T-cell (primary cell): Measurements from ENCODE around the gene AREL1. TPM values are rescaled to one million over a fixed set of nuclear protein-coding genes. Genes with fewer than 3 reads are reported as not detected.

Source experiments
- ATAC-seq, 4 experiments: fragments of 200-7000 bp in 3 of 4; fragments of 150-1000 bp in 1 of 4; cut with Tn5 transposase; replicated peaks in 1 of 4; 1 replicate in 3 of 4; 2 replicates in 1 of 4; pipeline ENCODE4 v1.10.0; 2021; ENCODE audit warnings: moderate library complexity in 3 of 4, mild to moderate bottlenecking in 2 of 4, moderate number of reproducible peaks in 1 of 4
- CTCF ChIA-PET, 2 donors: fragments of 300-600 bp; sonication (Branson Sonifier 250); formaldehyde crosslinking; loops; one replicate each; lab custom pipeline; 2022; ENCODE audit warnings: antibody characterized with exemption in 2 of 2; lab: Charles Lee
- POLR2A ChIA-PET, 2 donors: fragments of 300-600 bp; sonication (Branson Sonifier 250); formaldehyde crosslinking; loops; one replicate each; lab custom pipeline; 2022; ENCODE audit warnings: antibody characterized with exemption in 2 of 2; lab: Charles Lee
- DNase-seq, 35 experiments: peaks; one replicate each; pipeline versions ENCODE4 v3.0.0 to v3.0.0-alpha.2; 2013 to 2023
- H3K27ac ChIP-seq: one replicate; pipeline ENCODE4 v1.5.1; 2013; ENCODE audit warnings: low read length
- H3K27me3 ChIP-seq, 2 experiments: replicated peaks in 1 of 2; 1 replicate in 1 of 2; 2 replicates in 1 of 2; pipeline versions ENCODE4 v1.6.1 to v1.7.0; 2013; ENCODE audit warnings: low read length in 1 of 2, mixed read lengths in 1 of 2; ENCODE audit not compliant: control insufficient read depth in 2 of 2, insufficient read depth in 2 of 2; ENCODE audit errors: extremely low read depth in 1 of 2
- H3K36me3 ChIP-seq, 2 donors: 1 replicate in 1 of 2; 2 replicates in 1 of 2; pipeline versions ENCODE4 v1.6.1 to v1.7.0; 2013; ENCODE audit warnings: low read length in 1 of 2; ENCODE audit not compliant: control insufficient read depth in 2 of 2, insufficient read depth in 1 of 2; ENCODE audit errors: extremely low read depth in 1 of 2
- H3K4me1 ChIP-seq, 2 experiments: 1 replicate in 1 of 2; 2 replicates in 1 of 2; pipeline versions ENCODE4 v1.6.1 to v1.7.0; 2013; ENCODE audit warnings: low read length in 2 of 2, mixed read lengths in 1 of 2; ENCODE audit not compliant: insufficient read depth in 2 of 2, control insufficient read depth in 1 of 2; ENCODE audit errors: extremely low read depth in 1 of 2
- H3K4me3 ChIP-seq, 2 donors: 1 replicate in 1 of 2; 2 replicates in 1 of 2; pipeline versions ENCODE4 v1.5.1 to v1.7.0; 2013; ENCODE audit warnings: mild to moderate bottlenecking in 2 of 2, low read length in 1 of 2, moderate library complexity in 1 of 2; ENCODE audit not compliant: control insufficient read depth in 1 of 2; ENCODE audit errors: extremely low read depth in 1 of 2
- H3K9me3 ChIP-seq: 2 replicates; pipeline ENCODE4 v1.7.0; 2013
- H3K27ac Mint-ChIP-seq, 2 donors: one replicate each; pipeline ENCODE4 v1.8.0; 2020 to 2021; ENCODE audit warnings: mild to moderate bottlenecking in 2 of 2, mixed read lengths in 2 of 2
- H3K27me3 Mint-ChIP-seq, 2 donors: one replicate each; pipeline ENCODE4 v1.8.0; 2021 to 2022; ENCODE audit warnings: mixed read lengths in 2 of 2
- H3K36me3 Mint-ChIP-seq: one replicate; pipeline ENCODE4 v1.8.0; 2021; ENCODE audit warnings: mixed read lengths
- H3K4me1 Mint-ChIP-seq, 3 donors: one replicate each; pipeline ENCODE4 v1.8.0; 2020 to 2022; ENCODE audit warnings: mixed read lengths in 3 of 3, mild to moderate bottlenecking in 1 of 3
- H3K4me3 Mint-ChIP-seq, 3 donors: one replicate each; pipeline ENCODE4 v1.8.0; 2020 to 2022; ENCODE audit warnings: mild to moderate bottlenecking in 3 of 3, mixed read lengths in 3 of 3, moderate library complexity in 3 of 3
- H3K9me3 Mint-ChIP-seq, 3 donors: one replicate each; pipeline ENCODE4 v1.8.0; 2020 to 2022; ENCODE audit warnings: mixed read lengths in 3 of 3
- WGBS: methylation state at CpG from one replicate; pipeline ENCODE4 v1.1.5; 2013; ENCODE audit warnings: missing lambda C conversion rate; ENCODE audit not compliant: insufficient coverage; 5-methylcytosine and 5-hydroxymethylcytosine counted together
- total RNA-seq, 35 experiments: library from RNA in 6 of 35; stranded (reverse) in 6 of 35; fragments of 120-200 nt in 1 of 35; gene quantifications; one replicate each; pipeline versions ENCODE4 v1.2.1 to v1.2.4 and lab custom pipeline; 2013 to 2026

AREL1 gene
- total RNA-seq, 5 donors from 2014 or later (not counting 1 experiment from before 2014, with no cell fraction given) = 38.7 to 46.2 (median 42.3) TPM

DNA sequence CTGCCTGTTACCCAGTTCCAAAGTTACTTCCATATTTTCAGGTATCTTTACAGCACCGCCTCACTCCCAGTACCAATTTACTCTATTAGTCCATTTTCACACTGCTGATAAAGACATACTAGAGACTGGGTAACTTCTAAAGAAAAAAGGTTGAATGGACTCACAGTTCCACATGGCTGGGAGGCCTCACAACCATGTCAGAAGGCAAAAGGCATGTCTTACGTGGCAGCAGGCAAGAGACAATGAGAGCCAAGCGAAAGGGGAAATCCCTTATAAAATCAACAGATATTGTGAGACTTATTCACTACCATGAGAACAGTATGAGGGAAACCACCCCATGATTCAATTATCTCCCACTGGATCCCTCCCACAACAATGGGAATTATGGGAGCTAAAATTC is 9.8 kb downstream of the AREL1 start:
- Histone ChIP-seq H3K27ac (no peak overlapping the region), H3K9me3 (no peaks in the 10 kb centered on the region), H3K4me3 (no peak overlapping the region), H3K27me3 (no peaks in the 10 kb centered on the region), H3K36me3 (peaks cover 0 to 5% of the 10 kb centered on the region in 2 donors), H3K4me1 (no peaks in the 10 kb centered on the region)
- DNase-seq = no peak
- Mint-ChIP-seq H3K27me3 (no peaks in the 10 kb centered on the region), H3K27ac (no peak overlapping the region), H3K36me3 (peaks cover 40% of the 10 kb centered on the region), H3K4me1 (peaks cover 19 to 47% (median 44%) of the 10 kb centered on the region in 3 donors), H3K9me3 (peaks cover 5 to 6% (median 6%) of the 10 kb centered on the region in 3 donors), H3K4me3 (no peak overlapping the region)
- ATAC-seq = no peak
- ChIA-PET POLR2A (no interaction called here), CTCF (no interaction called here)
- no CpG with 5 or more reads among the region's 3 CpGs for WGBS

DNA sequence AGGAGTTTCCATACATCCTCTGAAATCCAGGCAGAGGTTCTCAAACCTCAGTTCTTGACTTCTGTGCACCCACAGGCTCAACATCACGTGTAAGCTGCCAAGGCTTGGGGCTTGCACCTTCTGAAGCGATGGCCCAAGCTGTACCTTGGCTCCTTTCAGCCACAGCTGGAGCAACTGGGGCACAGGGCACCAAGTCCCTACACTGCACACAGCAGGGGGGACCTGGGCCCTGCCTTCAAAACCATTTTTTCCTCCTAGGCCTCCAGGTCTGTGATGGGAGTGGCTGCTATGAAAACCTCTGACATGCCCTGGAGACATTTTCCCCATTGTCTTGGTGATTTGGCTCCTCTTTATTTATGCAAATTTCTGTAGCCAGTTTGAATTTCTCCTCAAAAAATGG is 10.6 kb downstream of the AREL1 start:
- H3K4me1 Mint-ChIP-seq = peaks cover 23 to 48% (median 45%) of the 10 kb centered on the region in 3 donors
- ChIA-PET POLR2A (no interaction called here), CTCF (no interaction called here)
- Histone ChIP-seq H3K27me3 (no peaks in the 10 kb centered on the region), H3K9me3 (no peaks in the 10 kb centered on the region), H3K36me3 (peaks cover 0 to 10% of the 10 kb centered on the region in 2 donors), H3K4me3 (no peak overlapping the region), H3K4me1 (no peaks in the 10 kb centered on the region), H3K27ac (no peak overlapping the region)
- 96% methylated on average over 2 of the region's 2 CpGs for WGBS
- ATAC-seq = no peak
- peaks cover 5 to 6% (median 6%) of the 10 kb centered on the region in 3 donors for H3K9me3 Mint-ChIP-seq
- H3K27ac Mint-ChIP-seq = no peak overlapping the region
- DNase-seq = no peak
- no peak overlapping the region for H3K4me3 Mint-ChIP-seq
- H3K27me3 Mint-ChIP-seq = no peaks in the 10 kb centered on the region
- H3K36me3 Mint-ChIP-seq = peaks cover 45% of the 10 kb centered on the region

DNA sequence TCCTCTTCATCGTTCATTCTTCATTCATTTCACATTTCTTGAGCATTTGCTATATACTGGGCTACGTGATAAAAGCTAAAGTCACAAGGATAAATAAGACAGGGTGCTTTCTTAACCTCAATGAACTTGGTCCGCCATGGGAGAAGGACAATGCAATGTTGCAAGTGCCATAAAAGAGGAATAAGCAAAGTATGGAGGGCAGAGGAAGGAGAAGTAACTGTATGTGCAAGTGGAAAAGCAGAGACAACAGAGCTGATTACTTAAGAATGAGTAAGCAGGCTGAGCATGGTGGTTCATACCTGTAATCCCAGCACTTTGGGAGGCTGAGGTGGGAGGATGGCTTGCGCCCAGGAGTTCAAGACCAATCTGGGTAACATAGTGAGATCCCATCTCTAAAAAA is 14.4 kb downstream of the AREL1 start:
- ChIA-PET CTCF (interaction anchor here in 1 of 2 donors (0.6 kb wide), 1 partner anchor 1208 kb away, joined by 3 read pairs; no protein-coding TSS in a partner anchor), POLR2A (no interaction called here)
- peaks cover 5 to 6% (median 6%) of the 10 kb centered on the region in 3 donors for H3K9me3 Mint-ChIP-seq
- peaks cover 25 to 38% (median 37%) of the 10 kb centered on the region in 3 donors for H3K4me1 Mint-ChIP-seq
- Histone ChIP-seq H3K4me1 (no peaks in the 10 kb centered on the region), H3K4me3 (no peak overlapping the region), H3K27ac (no peak overlapping the region), H3K36me3 (peaks cover 0 to 13% of the 10 kb centered on the region in 2 donors), H3K27me3 (no peaks in the 10 kb centered on the region), H3K9me3 (no peaks in the 10 kb centered on the region)
- DNase-seq = no peak
- no peak overlapping the region for H3K27ac Mint-ChIP-seq
- WGBS = 100% methylated on average over 1 of the region's 4 CpGs
- no peak overlapping the region for H3K4me3 Mint-ChIP-seq
- H3K36me3 Mint-ChIP-seq = peaks cover 38% of the 10 kb centered on the region
- no peak for ATAC-seq
- no peaks in the 10 kb centered on the region for H3K27me3 Mint-ChIP-seq

DNA sequence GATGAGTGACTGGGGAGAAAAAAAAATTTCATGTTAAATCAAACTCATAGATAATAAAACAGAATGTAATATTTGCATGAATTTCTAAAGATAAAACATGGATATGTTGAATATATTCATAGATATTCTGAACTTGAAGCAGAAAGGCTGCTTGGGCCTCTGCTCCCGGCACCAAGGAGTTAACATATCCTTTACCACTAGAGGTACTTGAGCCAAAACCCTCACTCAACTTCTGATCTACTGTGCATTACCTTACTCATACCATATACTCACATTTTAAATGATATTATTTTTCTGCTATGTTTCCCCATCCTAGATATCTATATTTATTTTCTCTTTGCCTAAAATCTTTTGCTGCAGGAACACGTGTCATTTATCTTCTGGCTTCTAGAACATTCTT is 14.9 kb downstream of the AREL1 start:
- ATAC-seq (no peak), DNase-seq (no peak)
- H3K27ac ChIP-seq = no peak overlapping the region
- Mint-ChIP-seq H3K36me3 (peaks cover 36% of the 10 kb centered on the region), H3K27ac (no peak overlapping the region), H3K4me1 (peaks cover 23 to 37% (median 36%) of the 10 kb centered on the region in 3 donors), H3K9me3 (peaks cover 4 to 5% (median 4%) of the 10 kb centered on the region in 3 donors), H3K4me3 (no peak overlapping the region), H3K27me3 (no peaks in the 10 kb centered on the region)
- H3K4me1 ChIP-seq = no peaks in the 10 kb centered on the region
- no CpG with 5 or more reads among the region's 2 CpGs for WGBS
- no peaks in the 10 kb centered on the region for H3K9me3 ChIP-seq
- H3K36me3 ChIP-seq = peaks cover 0 to 15% of the 10 kb centered on the region in 2 donors
- no peak overlapping the region for H3K4me3 ChIP-seq
- POLR2A ChIA-PET = no interaction called here
- CTCF ChIA-PET = no interaction called here
- no peaks in the 10 kb centered on the region for H3K27me3 ChIP-seq

DNA sequence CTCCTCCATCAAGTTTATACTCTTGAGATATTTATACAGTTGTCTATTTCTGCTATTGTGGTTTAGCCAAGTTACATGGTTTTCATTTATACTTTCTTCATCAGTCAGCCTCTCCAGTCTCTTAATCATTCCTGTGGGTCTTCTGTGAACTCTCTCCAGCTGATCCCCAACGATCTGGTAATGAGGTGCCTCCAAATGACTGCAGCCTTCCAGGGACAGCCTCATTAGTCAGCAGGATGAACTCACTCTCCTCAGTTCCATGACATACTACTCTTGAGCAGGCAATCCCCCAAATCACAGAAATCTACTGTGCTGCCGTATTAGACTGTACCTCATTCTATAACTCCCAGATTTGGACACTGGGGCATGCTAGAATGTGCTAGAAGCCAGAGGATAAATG is 15.3 kb downstream of the AREL1 start:
- Mint-ChIP-seq H3K27me3 (no peaks in the 10 kb centered on the region), H3K36me3 (peaks cover 31% of the 10 kb centered on the region), H3K4me1 (peaks cover 19 to 33% (median 32%) of the 10 kb centered on the region in 3 donors), H3K4me3 (no peak overlapping the region), H3K27ac (no peak overlapping the region), H3K9me3 (peaks cover 0 to under 1% (median 0%) of the 10 kb centered on the region in 3 donors)
- Histone ChIP-seq H3K4me1 (no peaks in the 10 kb centered on the region), H3K36me3 (peaks cover 0 to 17% of the 10 kb centered on the region in 2 donors), H3K27me3 (no peaks in the 10 kb centered on the region), H3K9me3 (no peaks in the 10 kb centered on the region), H3K27ac (no peak overlapping the region), H3K4me3 (no peak overlapping the region)
- POLR2A ChIA-PET = no interaction called here
- no peak for ATAC-seq
- 71% methylated on average over 1 of the region's 2 CpGs for WGBS
- CTCF ChIA-PET = no interaction called here
- no peak for DNase-seq

DNA sequence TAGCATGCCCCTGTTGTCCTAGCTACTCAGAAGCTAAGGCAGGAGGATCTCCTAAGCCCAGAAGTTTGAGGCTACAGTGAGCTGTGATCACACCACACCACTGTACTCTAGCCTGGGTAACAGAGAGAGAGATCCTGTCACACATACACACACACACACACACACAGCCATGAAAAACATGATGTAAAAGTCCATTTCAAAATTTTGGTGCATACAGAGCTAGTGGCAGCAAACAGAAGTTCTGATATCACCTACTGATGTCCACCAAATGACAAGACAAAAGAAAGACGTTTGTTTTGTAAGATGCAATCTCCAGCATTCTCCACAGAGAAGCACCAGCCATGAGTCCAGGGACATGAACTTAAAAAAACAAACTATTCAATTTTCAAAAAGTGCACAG is 15.9 kb downstream of the AREL1 start:
- H3K9me3 ChIP-seq = no peaks in the 10 kb centered on the region
- POLR2A ChIA-PET = interaction anchor here in 1 of 2 donors (0.6 kb wide), 1 partner anchor 180 kb away, joined by 6 read pairs; no protein-coding TSS in a partner anchor
- Mint-ChIP-seq H3K4me1 (peaks cover 19 to 32% (median 31%) of the 10 kb centered on the region in 3 donors), H3K9me3 (no peaks in the 10 kb centered on the region), H3K27ac (no peak overlapping the region), H3K4me3 (no peak overlapping the region), H3K27me3 (no peaks in the 10 kb centered on the region), H3K36me3 (peaks cover 34% of the 10 kb centered on the region)
- H3K4me1 ChIP-seq = no peaks in the 10 kb centered on the region
- ATAC-seq (no peak), DNase-seq (no peak)
- H3K27ac ChIP-seq = no peak overlapping the region
- H3K4me3 ChIP-seq = no peak overlapping the region
- H3K36me3 ChIP-seq = peaks cover 0 to 18% of the 10 kb centered on the region in 2 donors
- no peaks in the 10 kb centered on the region for H3K27me3 ChIP-seq
- CTCF ChIA-PET = no interaction called here
- no CpG with 5 or more reads among the region's 1 CpG for WGBS
